Bronchial epithelial cell (primary cell): ENCODE measurements around the gene STAG1. TPM values are rescaled to one million over a fixed set of nuclear protein-coding genes. Genes with fewer than 3 reads are reported as not detected.

Experiments used
- DNase-seq: peaks from one replicate; pipeline ENCODE4 v3.0.0-alpha.2; 2010; ENCODE audit warnings: low read depth
- FAIRE-seq: peaks from 2 replicates; lab custom pipeline; 2011; peaks lifted over from hg19 to GRCh38; lab: Jason Lieb, UNC
- H3K27me3 ChIP-seq: 2 replicates; pipeline ENCODE4 v1.5.1; 2011; ENCODE audit warnings: low read length; ENCODE audit not compliant: control insufficient read depth, insufficient read depth
- H3K36me3 ChIP-seq: 2 replicates; pipeline ENCODE4 v1.5.1; 2011; ENCODE audit warnings: low read length; ENCODE audit not compliant: control insufficient read depth, insufficient read depth
- H3K4me3 ChIP-seq: 2 replicates; pipeline ENCODE4 v1.5.1; 2011; ENCODE audit warnings: mild to moderate bottlenecking, low read depth, low read length, control low read depth
- CTCF ChIP-seq: IDR thresholded peaks from 2 replicates; pipeline ENCODE4 v1.5.1; 2011; ENCODE audit warnings: mild to moderate bottlenecking, moderate library complexity, low read length, control low read depth, inconsistent platforms; ENCODE audit not compliant: insufficient read depth, severe bottlenecking
- total RNA-seq: library from RNA; depleted of rRNA; stranded (reverse); fragments of >200 nt; gene quantifications from 2 replicates; pipeline ENCODE4 v1.2.1, GENCODE V29; 2014

STAG1 gene
- total RNA-seq, 1 donor from 2014 or later: 26.3 TPM

- DNase-seq (no peak), FAIRE-seq (no peak)
- Histone ChIP-seq H3K4me3 (no peak overlapping the region), H3K36me3 (no peaks in the 10 kb centered on the region), H3K27me3 (no peaks in the 10 kb centered on the region)
- no peak for TF ChIP-seq CTCF
Observed at GRCh38 chr3:136637176-136637575, 115.0 kb downstream of the STAG1 start.

GRCh38 chr3:136634821-136635220 is 117.4 kb downstream of the STAG1 start:
- no peak for FAIRE-seq
- no peaks in the 10 kb centered on the region for H3K27me3 ChIP-seq
- H3K4me3 ChIP-seq: no peak overlapping the region
- DNase-seq: no peak
- H3K36me3 ChIP-seq: no peaks in the 10 kb centered on the region
- no peak for TF ChIP-seq CTCF

- Histone ChIP-seq H3K27me3 (no peaks in the 10 kb centered on the region), H3K36me3 (no peaks in the 10 kb centered on the region), H3K4me3 (no peak overlapping the region)
- FAIRE-seq: no peak
- no peak for DNase-seq
- no peak for TF ChIP-seq CTCF
Observed at GRCh38 chr3:136632625-136633081, 119.5 kb downstream of the STAG1 start.

GRCh38 chr3:136631424-136631823 is 120.8 kb downstream of the STAG1 start:
- FAIRE-seq: no peak

GRCh38 chr3:136630915-136631314 is 121.3 kb downstream of the STAG1 start:
- no peak for TF ChIP-seq CTCF
- Histone ChIP-seq H3K4me3 (no peak overlapping the region), H3K27me3 (no peaks in the 10 kb centered on the region), H3K36me3 (no peaks in the 10 kb centered on the region)
- DNase-seq (no peak), FAIRE-seq (no peak)

More at GRCh38 chr3:136631424-136631823, 120.8 kb downstream of the STAG1 start:
- Histone ChIP-seq H3K27me3 (no peaks in the 10 kb centered on the region), H3K4me3 (no peak overlapping the region), H3K36me3 (no peaks in the 10 kb centered on the region)
- no peak for DNase-seq
- TF ChIP-seq CTCF: no peak

- FAIRE-seq: no peak
- Histone ChIP-seq H3K4me3 (no peak overlapping the region), H3K36me3 (no peaks in the 10 kb centered on the region), H3K27me3 (no peaks in the 10 kb centered on the region)
- no peak for TF ChIP-seq CTCF
- peak; percentile 72 for DNase-seq
Observed at GRCh38 chr3:136626493-136626892, 125.7 kb downstream of the STAG1 start.
